AG04450 (cell line): ENCODE measurements around the gene ENTPD5. TPM values are rescaled to one million over a fixed set of nuclear protein-coding genes. Genes with fewer than 3 reads are reported as not detected.

Experiments used
- CTCF ChIA-PET: fragments of 300-600, 350-600 bp; formaldehyde crosslinking; extraction: SDS; loops from one replicate; lab custom pipeline; 2022; ENCODE audit warnings: antibody characterized with exemption, inconsistent platforms; lab: Charles Lee
- POLR2A ChIA-PET: fragments of 350-600 bp; formaldehyde crosslinking; extraction: SDS; loops from one replicate; lab custom pipeline; 2021; ENCODE audit warnings: antibody characterized with exemption, inconsistent platforms; lab: Yijun Ruan, JAX
- DNase-seq: peaks from one replicate; pipeline ENCODE4 v3.0.0-alpha.2; 2011; ENCODE audit warnings: low read depth, low spot score
- H3K27ac ChIP-seq: one replicate; pipeline ENCODE4 v1.5.1; 2012; ENCODE audit warnings: low read depth, low read length, control low read depth
- H3K27me3 ChIP-seq: one replicate; pipeline ENCODE4 v1.6.0; 2012; ENCODE audit warnings: low read length; ENCODE audit not compliant: control insufficient read depth, insufficient read depth
- H3K4me3 ChIP-seq: 2 replicates; pipeline ENCODE4 v1.5.1; 2011; ENCODE audit warnings: mild to moderate bottlenecking, low read depth, low read length, control low read depth
- H3K9me3 ChIP-seq: 2 replicates; pipeline ENCODE4 v1.5.1; 2012; ENCODE audit warnings: low read length; ENCODE audit not compliant: control insufficient read depth, insufficient read depth
- CTCF ChIP-seq: IDR thresholded peaks from 2 replicates; pipeline ENCODE4 v1.5.1; 2011; ENCODE audit warnings: low read depth, low read length, control low read depth, inconsistent platforms
- polyA minus RNA-seq: library from RNA; depleted of rRNA, polyadenylated mRNA; stranded (reverse); fragments of >200 nt; gene quantifications from 2 replicates; pipeline ENCODE4 v1.2.3, GENCODE V29; 2011; rRNA and poly(A)+ RNA removed
- polyA plus RNA-seq: library from polyadenylated mRNA; depleted of rRNA; stranded (reverse); fragments of >200 nt; gene quantifications from 2 replicates; pipeline ENCODE4 v1.2.3, GENCODE V29; 2011; rRNA removed

ENTPD5 gene
- polyA plus RNA-seq (10.0 and 11.4 TPM in 2 replicates), polyA minus RNA-seq (7.8 and 11.6 TPM in 2 replicates)

GRCh38 chr14:74018586-74019407, at the start of gene ENTPD5, which contains the start of gene BBOF1:
TSS of gene ENTPD5 (minus strand) at chr14:74019288. CDS start at chr14:73988102, 31,186 bp downstream.
TSS of gene BBOF1 (plus strand) at chr14:74019349. CDS start at chr14:74019479, 130 bp downstream.
- Histone ChIP-seq H3K27me3 (no peaks in the 10 kb centered on the region), H3K27ac (peak within 1 kb of the TSS; percentile 94), H3K9me3 (no peaks in the 10 kb centered on the region; the same call in 1 of the 2 replicates), H3K4me3 (peak within 1 kb of the TSS; percentile 89)
- POLR2A ChIA-PET, result interaction anchor here (0.6 to 1.4 kb wide), 4 partner anchors 13 to 133 kb away, joined by 4 to 6 read pairs (median 4); no protein-coding TSS in a partner anchor
- TF ChIP-seq CTCF, result no peak
- CTCF ChIA-PET, result no interaction called here
- DNase-seq, result peak; percentile 46

GRCh38 chr14:74065746-74066575, 46.9 kb upstream of the ENTPD5 start:
- ChIA-PET CTCF (no interaction called here), POLR2A (no interaction called here)
- Histone ChIP-seq H3K27ac (peak overlapping the region; percentile 54), H3K27me3 (no peaks in the 10 kb centered on the region), H3K9me3 (no peaks in the 10 kb centered on the region), H3K4me3 (no peak overlapping the region)
- no peak for DNase-seq
- TF ChIP-seq CTCF, result no peak

GRCh38 chr14:74064883-74065282, 45.8 kb upstream of the ENTPD5 start:
- ChIA-PET CTCF (no interaction called here), POLR2A (no interaction called here)
- Histone ChIP-seq H3K9me3 (no peaks in the 10 kb centered on the region), H3K27me3 (no peaks in the 10 kb centered on the region), H3K4me3 (no peak overlapping the region), H3K27ac (no peak overlapping the region)
- no peak for TF ChIP-seq CTCF
- no peak for DNase-seq

- POLR2A ChIA-PET, result no interaction called here
- no peak overlapping the region for H3K27ac ChIP-seq
- H3K4me3 ChIP-seq, result no peak overlapping the region
- H3K9me3 ChIP-seq, result no peaks in the 10 kb centered on the region
- TF ChIP-seq CTCF, result no peak
- DNase-seq, result no peak
- H3K27me3 ChIP-seq, result no peaks in the 10 kb centered on the region
- CTCF ChIA-PET, result no interaction called here
Measured at GRCh38 chr14:74064426-74064825, 45.3 kb upstream of the ENTPD5 start.
